H1 (cell line): Measurements from ENCODE around the gene CHI3L2. TPM values are rescaled to one million over a fixed set of nuclear protein-coding genes. Genes with fewer than 3 reads are reported as not detected.

Source experiments
- EP300 ChIP-seq, 2 experiments: IDR thresholded peaks; 1 replicate in 1 of 2; 2 replicates in 1 of 2; pipeline ENCODE4 v1.6.1; 2011 to 2012; ENCODE audit warnings: low read depth in 2 of 2, low read length in 2 of 2, mild to moderate bottlenecking in 2 of 2, borderline replicate concordance in 1 of 2, inconsistent platforms in 1 of 2, moderate library complexity in 1 of 2
- SRF ChIP-seq: IDR thresholded peaks from 2 replicates; pipeline ENCODE4 v1.6.1; 2011; ENCODE audit warnings: mild to moderate bottlenecking, low read depth, low read length, moderate library complexity
- polyA plus RNA-seq, 7 experiments: library from polyadenylated mRNA; depleted of rRNA in 3 of 7; stranded (reverse) in 5 of 7; unstranded in 2 of 7; fragments of >200 nt in 5 of 7; fragments of 200-250 nt in 2 of 7; gene quantifications; 1 replicate in 5 of 7; 2 replicates in 1 of 7; 4 replicates in 1 of 7; pipeline versions ENCODE4 v1.2.1 to v1.2.3, GENCODE V29; 2011 to 2013; ENCODE audit warnings: missing spikeins in 2 of 7, mixed read lengths in 2 of 7
- total RNA-seq: library from RNA; stranded (reverse); fragmentation: NEBNext Ultra II Directional; extraction: Animal tissue kit (Norgen Biotek cat#: 25700); gene quantifications from 2 replicates; pipeline ENCODE4 v1.2.1, GENCODE V29; 2021

Gene CHI3L2
- total and polyA plus RNA-seq, 2 of the 8 experiments (the other 6 are each of a cell fraction or from before 2014, with no cell fraction given): not detected

- TF ChIP-seq SRF (no peak), EP300 (IDR thresholded peaks at IDR 0.05; ENCODE audit: borderline replicate concordance in 1 of 2, low read depth in 2 of 2, low read length in 2 of 2) (no peak)
These were observed 15.6 kb upstream of the CHI3L2 start (continued) for GRCh38 chr1:111211921-111212320.
